Measurements from ENCODE around the gene CSPG5. TPM values are rescaled to one million over a fixed set of nuclear protein-coding genes. Genes with fewer than 3 reads are reported as not detected.

The CSPG5 gene
- total and polyA plus RNA-seq, 3 donors from 2014 or later, result 2.4 to 4.9 (median 2.7) TPM

DNA sequence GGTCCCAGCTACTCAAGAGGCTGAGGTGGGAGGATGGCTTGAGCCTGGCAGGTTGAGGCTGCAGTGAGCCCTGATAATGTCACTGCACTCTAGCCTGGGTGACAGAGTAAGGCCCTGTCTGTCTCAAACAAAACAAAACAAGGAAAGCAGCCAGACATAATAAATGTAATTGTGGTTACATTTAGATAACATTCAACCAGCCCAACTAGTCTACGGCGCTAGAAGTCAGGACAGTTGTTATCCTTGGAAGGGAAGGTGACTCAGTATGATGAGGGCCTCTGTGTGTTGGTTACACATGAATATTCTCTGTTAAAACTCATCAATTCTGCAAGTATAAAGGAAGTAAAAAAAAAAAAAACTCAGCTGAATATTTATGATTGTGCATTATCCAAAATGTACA is 27.0 kb upstream of the CSPG5 start:
- Histone ChIP-seq H3K27me3 (no peaks in the 10 kb centered on the region), H3K36me3 (ENCODE audit: low read depth, missing control alignments) (no peaks in the 10 kb centered on the region), H3K4me1 (no peaks in the 10 kb centered on the region), H3K27ac (no peak overlapping the region), H3K9me3 (no peaks in the 10 kb centered on the region), H3K4me3 (no peak overlapping the region)
- intact Hi-C loops (cut with DNase I; ENCODE audit: low total_unique reads), result no loop called here
- 30 to 38% methylated on average over 2 of the region's 2 CpGs for WGBS, 2 donors
- DNase-seq, result no peak
- no peak for TF ChIP-seq POLR2A (IDR thresholded peaks at IDR 0.05)
- TF ChIP-seq, protein P1, sequence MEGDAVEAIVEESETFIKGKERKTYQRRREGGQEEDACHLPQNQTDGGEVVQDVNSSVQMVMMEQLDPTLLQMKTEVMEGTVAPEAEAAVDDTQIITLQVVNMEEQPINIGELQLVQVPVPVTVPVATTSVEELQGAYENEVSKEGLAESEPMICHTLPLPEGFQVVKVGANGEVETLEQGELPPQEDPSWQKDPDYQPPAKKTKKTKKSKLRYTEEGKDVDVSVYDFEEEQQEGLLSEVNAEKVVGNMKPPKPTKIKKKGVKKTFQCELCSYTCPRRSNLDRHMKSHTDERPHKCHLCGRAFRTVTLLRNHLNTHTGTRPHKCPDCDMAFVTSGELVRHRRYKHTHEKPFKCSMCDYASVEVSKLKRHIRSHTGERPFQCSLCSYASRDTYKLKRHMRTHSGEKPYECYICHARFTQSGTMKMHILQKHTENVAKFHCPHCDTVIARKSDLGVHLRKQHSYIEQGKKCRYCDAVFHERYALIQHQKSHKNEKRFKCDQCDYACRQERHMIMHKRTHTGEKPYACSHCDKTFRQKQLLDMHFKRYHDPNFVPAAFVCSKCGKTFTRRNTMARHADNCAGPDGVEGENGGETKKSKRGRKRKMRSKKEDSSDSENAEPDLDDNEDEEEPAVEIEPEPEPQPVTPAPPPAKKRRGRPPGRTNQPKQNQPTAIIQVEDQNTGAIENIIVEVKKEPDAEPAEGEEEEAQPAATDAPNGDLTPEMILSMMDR (IDR thresholded peaks at IDR 0.05), result no peak

DNA sequence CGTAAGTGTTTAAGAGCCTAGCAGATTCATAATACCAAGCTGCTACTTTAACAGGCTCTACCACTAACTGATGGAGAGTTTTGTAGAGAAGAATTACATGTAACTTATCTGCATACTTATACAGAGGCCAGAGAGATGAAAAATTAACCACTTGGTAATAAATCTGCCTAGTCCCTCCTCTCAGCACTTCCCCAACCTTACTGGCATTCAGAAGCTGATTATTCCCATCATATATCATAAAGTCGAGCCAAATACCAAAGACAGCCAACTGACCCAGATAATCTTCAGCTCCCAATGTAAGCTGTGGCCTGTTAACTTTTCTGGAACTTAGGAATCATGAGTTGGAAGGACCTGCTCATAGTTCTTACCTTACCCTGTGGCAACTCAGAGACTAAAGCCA is 25.5 kb upstream of the CSPG5 start:
- Histone ChIP-seq H3K4me3 (no peak overlapping the region), H3K9me3 (no peaks in the 10 kb centered on the region), H3K36me3 (ENCODE audit: low read depth, missing control alignments) (no peaks in the 10 kb centered on the region), H3K4me1 (no peaks in the 10 kb centered on the region), H3K27me3 (no peaks in the 10 kb centered on the region), H3K27ac (no peak overlapping the region)
- WGBS, 2 donors, result 70 to 72% methylated on average over 2 of the region's 2 CpGs
- TF ChIP-seq, protein P1 (IDR thresholded peaks at IDR 0.05), result no peak
- no peak for TF ChIP-seq POLR2A (IDR thresholded peaks at IDR 0.05)
- no peak for DNase-seq
- intact Hi-C loops (cut with DNase I; ENCODE audit: low total_unique reads), result no loop called here

DNA sequence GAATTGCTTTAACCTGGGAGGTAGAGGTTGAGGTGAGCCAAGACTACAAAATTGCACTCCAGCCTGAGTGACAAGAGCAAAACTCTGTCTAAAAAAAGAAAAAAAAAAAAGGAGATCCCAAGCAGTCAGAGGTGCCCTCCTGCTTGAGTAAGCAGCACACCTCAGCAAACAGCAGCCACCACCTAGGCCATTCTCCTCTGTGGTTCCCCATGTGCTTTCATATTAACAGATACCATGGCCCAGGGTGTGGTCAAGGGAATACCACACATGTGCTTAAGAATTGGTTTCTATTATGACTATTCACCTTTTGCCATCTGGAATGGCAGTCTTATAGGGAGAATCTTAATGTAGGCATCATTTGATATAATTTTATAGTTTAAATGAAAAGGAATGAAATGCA is 24.7 kb upstream of the CSPG5 start:
- DNase-seq, result no peak
- Histone ChIP-seq H3K4me1 (no peaks in the 10 kb centered on the region), H3K27ac (no peak overlapping the region), H3K36me3 (ENCODE audit: low read depth, missing control alignments) (no peaks in the 10 kb centered on the region), H3K9me3 (no peaks in the 10 kb centered on the region), H3K4me3 (no peak overlapping the region), H3K27me3 (no peaks in the 10 kb centered on the region)
- TF ChIP-seq, protein P1 (IDR thresholded peaks at IDR 0.05), result no peak
- no peak for TF ChIP-seq POLR2A (IDR thresholded peaks at IDR 0.05)
- intact Hi-C loops (cut with DNase I; ENCODE audit: low total_unique reads), result no loop called here

DNA sequence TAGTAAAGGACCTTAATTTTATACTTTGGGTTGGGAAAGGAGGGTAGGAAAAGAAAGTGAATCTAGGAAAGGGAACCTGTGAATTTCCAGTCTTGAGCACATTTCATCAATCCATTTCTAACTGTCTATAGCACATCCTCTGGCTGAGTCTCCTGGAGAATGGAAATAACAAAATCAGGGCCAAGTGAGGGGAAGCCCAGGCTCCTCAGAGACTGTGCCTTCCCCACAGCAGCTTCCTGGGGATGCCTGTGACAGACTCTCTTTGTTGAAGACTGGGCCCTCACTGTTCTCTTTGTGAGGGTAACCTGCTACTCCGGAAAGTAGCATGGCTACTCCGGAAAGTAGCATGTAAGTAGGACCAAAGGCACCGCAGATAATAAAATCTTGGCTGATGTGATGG is 22.6 kb upstream of the CSPG5 start:
- no peaks in the 10 kb centered on the region for H3K9me3 ChIP-seq
- TF ChIP-seq, protein P1 (IDR thresholded peaks at IDR 0.05), result no peak
- TF ChIP-seq POLR2A (IDR thresholded peaks at IDR 0.05), result no peak
- DNase-seq, result no peak
- H3K4me3 ChIP-seq, result no peak overlapping the region
- H3K4me1 ChIP-seq, result no peaks in the 10 kb centered on the region
- intact Hi-C loops (cut with DNase I; ENCODE audit: low total_unique reads), result no loop called here
- whole genome bisulfite sequencing, 2 donors, result 79 to 94% methylated on average over 3 of the region's 3 CpGs
- H3K27me3 ChIP-seq, result no peaks in the 10 kb centered on the region
- H3K36me3 ChIP-seq (ENCODE audit: low read depth, missing control alignments), result no peaks in the 10 kb centered on the region
- H3K27ac ChIP-seq, result no peak overlapping the region

DNA sequence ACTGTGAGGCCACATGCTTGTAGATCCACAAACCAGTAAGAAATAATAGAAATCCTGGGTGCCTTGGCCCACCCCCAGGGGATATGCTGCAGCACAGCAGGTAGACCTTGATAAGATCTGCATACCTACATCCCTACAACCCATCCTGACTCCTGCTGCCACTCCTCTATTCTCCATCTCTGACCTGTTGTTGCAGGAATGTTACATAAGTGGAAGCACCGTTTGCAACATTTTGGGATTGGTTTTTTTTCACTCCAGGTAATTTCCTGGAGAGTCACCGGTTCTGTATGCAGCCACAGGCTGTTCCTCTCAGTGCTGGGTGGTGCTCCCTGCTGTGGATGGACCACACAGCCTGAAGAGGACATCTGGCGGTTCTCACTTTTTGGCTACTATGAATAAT is 16.1 kb upstream of the CSPG5 start:
- H3K4me1 ChIP-seq, result no peaks in the 10 kb centered on the region
- H3K27me3 ChIP-seq, result no peaks in the 10 kb centered on the region
- no peaks in the 10 kb centered on the region for H3K9me3 ChIP-seq
- intact Hi-C loops (cut with DNase I; ENCODE audit: low total_unique reads), result no loop called here
- H3K4me3 ChIP-seq, result no peak overlapping the region
- 86 to 87% methylated on average over 3 of the region's 3 CpGs for WGBS, 2 donors
- TF ChIP-seq, protein P1 (IDR thresholded peaks at IDR 0.05), result no peak
- DNase-seq, result no peak
- no peaks in the 10 kb centered on the region for H3K36me3 ChIP-seq (ENCODE audit: low read depth, missing control alignments)
- H3K27ac ChIP-seq, result no peak overlapping the region

Measured in testis (tissue), 3 donors.